Tibial nerve (tissue), 4 donors: Measurements from ENCODE around the gene RANBP17. TPM values are rescaled to one million over a fixed set of nuclear protein-coding genes. Genes with fewer than 3 reads are reported as not detected.

Experiments
- DNase-seq, 2 donors: peaks; one replicate each; pipeline ENCODE4 v3.0.0-alpha.2; 2019; ENCODE audit warnings: low spot score in 2 of 2
- H3K27ac ChIP-seq, 4 donors: fragments of 200-600 bp; sonication (generic) in 3 of 4; one replicate each; pipeline ENCODE4 v1.5.1; 2017 to 2019; ENCODE audit warnings: mild to moderate bottlenecking in 1 of 4
- H3K27me3 ChIP-seq, 2 donors: fragments of 200-600 bp; sonication (generic) in 1 of 2; one replicate each; pipeline versions ENCODE4 v1.5.1 to v1.6.0; 2017 to 2019
- H3K36me3 ChIP-seq, 3 donors: fragments of 200-600 bp; sonication (generic); one replicate each; pipeline ENCODE4 v1.5.1; 2018 to 2019
- H3K4me1 ChIP-seq, 4 donors: fragments of 200-600 bp; sonication (generic) in 3 of 4; one replicate each; pipeline ENCODE4 v1.5.1; 2017 to 2019
- H3K4me3 ChIP-seq, 4 donors: fragments of 200-600 bp; sonication (generic) in 3 of 4; one replicate each; pipeline ENCODE4 v1.5.1; 2017 to 2019; ENCODE audit warnings: mild to moderate bottlenecking in 1 of 4, moderate library complexity in 1 of 4
- H3K9me3 ChIP-seq, 4 donors: fragments of 200-600 bp; sonication (generic) in 3 of 4; one replicate each; pipeline ENCODE4 v1.5.1; 2017 to 2019
- CTCF ChIP-seq, 5 experiments: fragments of 200-600 bp in 3 of 5; fragments of 450-650 bp in 2 of 5; sonication (generic) in 3 of 5; IDR thresholded peaks; one replicate each; pipeline ENCODE4 v1.5.1; 2016 to 2019; ENCODE audit warnings: antibody characterized with exemption in 5 of 5, mild to moderate bottlenecking in 3 of 5, moderate library complexity in 2 of 5
- EP300 ChIP-seq, 2 donors: sonication (generic); formaldehyde crosslinking; IDR thresholded peaks; one replicate each; pipeline ENCODE4 v1.6.1; 2017; ENCODE audit warnings: antibody characterized with exemption in 2 of 2, mild to moderate bottlenecking in 1 of 2
- POLR2A ChIP-seq, 2 donors: fragments of 450-650 bp; IDR thresholded peaks; one replicate each; pipeline ENCODE4 v1.6.1; 2017; ENCODE audit warnings: antibody characterized with exemption in 2 of 2, mild to moderate bottlenecking in 2 of 2, moderate library complexity in 2 of 2
- WGBS, 2 donors: methylation state at CpG; one replicate each; pipeline ENCODE4 v1.1.5; 2018; 5-methylcytosine and 5-hydroxymethylcytosine counted together
- total RNA-seq, 4 donors: library from RNA; depleted of rRNA; stranded (reverse); fragments of >200 nt; gene quantifications; one replicate each; pipeline ENCODE4 v1.1.0, GENCODE V29; 2016

Gene RANBP17
- total RNA-seq, 4 donors from 2014 or later: 10.8 to 34.5 (median 17.6) TPM

DNA sequence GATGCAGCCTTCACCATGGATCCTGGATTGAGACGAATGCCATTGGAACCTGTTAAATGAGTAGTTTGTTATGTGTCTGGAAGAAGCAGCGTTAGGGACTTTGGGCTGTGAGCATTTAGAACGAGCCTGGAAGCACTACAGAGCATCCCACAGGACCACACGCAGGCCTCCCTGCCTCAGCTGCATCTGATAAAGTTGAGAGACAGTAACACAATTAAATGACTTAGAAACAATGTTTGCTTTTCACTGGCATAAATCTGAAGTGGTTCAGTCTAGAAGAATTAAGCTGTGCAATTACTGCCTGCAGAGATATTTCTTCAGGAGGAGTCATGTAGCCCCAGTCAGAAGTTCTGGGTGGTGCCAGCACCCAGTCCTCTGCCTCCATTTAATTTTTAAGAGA is 437.4 kb downstream of the RANBP17 start:
- no peak for TF ChIP-seq EP300 (IDR thresholded peaks at IDR 0.05)
- TF ChIP-seq CTCF (IDR thresholded peaks at IDR 0.05): no peak
- no peak for TF ChIP-seq POLR2A (IDR thresholded peaks at IDR 0.05)
- DNase-seq: no peak
- WGBS, 2 donors: 82 to 86% methylated on average over 4 of the region's 4 CpGs
- H3K9me3 ChIP-seq: no peaks in the 10 kb centered on the region
- H3K4me3 ChIP-seq: no peak overlapping the region
- H3K27ac ChIP-seq: no peak overlapping the region
- H3K4me1 ChIP-seq: no peaks in the 10 kb centered on the region
- H3K36me3 ChIP-seq: no peaks in the 10 kb centered on the region
- peaks cover 0 to 9% of the 10 kb centered on the region in 2 donors for H3K27me3 ChIP-seq

GRCh38 chr5:171299851-171300250 is 438.0 kb downstream of the RANBP17 start:
- H3K4me3 ChIP-seq: no peak overlapping the region
- no peaks in the 10 kb centered on the region for H3K36me3 ChIP-seq
- H3K4me1 ChIP-seq: no peaks in the 10 kb centered on the region
- H3K27ac ChIP-seq: no peak overlapping the region
- DNase-seq: no peak
- H3K27me3 ChIP-seq: peaks cover 0 to 16% of the 10 kb centered on the region in 2 donors
- TF ChIP-seq EP300 (IDR thresholded peaks at IDR 0.05) (no peak), POLR2A (IDR thresholded peaks at IDR 0.05) (no peak), CTCF (IDR thresholded peaks at IDR 0.05) (no peak)
- H3K9me3 ChIP-seq: no peaks in the 10 kb centered on the region
- WGBS, 2 donors: 88 to 99% methylated on average over 2 of the region's 2 CpGs

DNA sequence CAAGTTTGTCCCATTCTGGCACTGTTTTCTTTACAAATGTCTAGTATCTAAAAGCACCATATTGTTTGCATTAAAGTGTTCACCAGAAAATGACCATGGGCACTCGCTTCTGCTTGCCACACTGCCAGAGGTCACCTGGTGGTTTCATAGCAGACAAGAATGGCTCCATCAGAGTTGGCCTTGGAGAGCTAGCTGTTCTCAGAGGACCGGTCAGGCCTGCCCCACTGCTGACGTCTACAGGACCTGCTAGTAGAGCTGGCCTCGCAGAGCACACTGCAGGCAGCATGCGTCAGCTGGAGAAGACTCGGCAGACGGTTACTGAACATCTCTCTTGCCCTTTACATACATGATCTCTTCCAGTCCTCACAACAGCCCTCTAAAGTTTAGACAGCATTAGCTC is 438.5 kb downstream of the RANBP17 start:
- TF ChIP-seq EP300 (IDR thresholded peaks at IDR 0.05) (no peak), CTCF (IDR thresholded peaks at IDR 0.05) (no peak), POLR2A (IDR thresholded peaks at IDR 0.05) (no peak)
- no peaks in the 10 kb centered on the region for H3K36me3 ChIP-seq
- H3K4me1 ChIP-seq: no peaks in the 10 kb centered on the region
- no peak overlapping the region for H3K4me3 ChIP-seq
- DNase-seq: no peak
- peaks cover 0 to 21% of the 10 kb centered on the region in 2 donors for H3K27me3 ChIP-seq
- H3K9me3 ChIP-seq: no peaks in the 10 kb centered on the region
- H3K27ac ChIP-seq: no peak overlapping the region
- WGBS, 2 donors: 88 to 91% methylated on average over 1 to 7 of the region's 7 CpGs

DNA sequence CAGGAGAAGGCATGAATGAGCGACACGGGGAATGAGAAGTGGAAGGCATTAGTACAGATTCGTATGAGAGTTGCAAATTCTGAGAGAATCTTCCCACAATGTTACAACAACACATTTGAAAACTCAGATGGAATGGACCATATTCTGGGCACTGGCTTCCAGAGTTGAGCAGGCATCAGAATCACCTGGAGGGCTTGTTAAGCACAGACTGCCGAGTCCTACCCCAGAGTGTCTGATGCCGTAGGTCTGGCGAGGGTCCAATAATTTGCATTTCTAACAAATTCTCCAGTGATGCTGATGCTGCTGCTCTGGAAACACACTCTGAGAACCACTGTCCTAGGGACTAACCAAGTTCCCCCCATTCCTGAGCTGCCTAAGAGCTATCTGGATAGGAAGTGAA is 444.3 kb downstream of the RANBP17 start:
- Histone ChIP-seq H3K4me3 (no peak overlapping the region), H3K9me3 (no peaks in the 10 kb centered on the region), H3K4me1 (peaks cover 0 to 29% (median 4%) of the 10 kb centered on the region in 4 donors), H3K36me3 (no peaks in the 10 kb centered on the region), H3K27me3 (peaks cover 0 to 79% of the 10 kb centered on the region in 2 donors), H3K27ac (no peak overlapping the region)
- no peak for DNase-seq
- TF ChIP-seq POLR2A (IDR thresholded peaks at IDR 0.05) (no peak), CTCF (IDR thresholded peaks at IDR 0.05) (no peak), EP300 (IDR thresholded peaks at IDR 0.05) (no peak)
- 37 to 43% methylated on average over 6 of the region's 6 CpGs for WGBS, 2 donors

GRCh38 chr5:171306781-171307591 is 445.2 kb downstream of the RANBP17 start:
- Histone ChIP-seq H3K9me3 (no peaks in the 10 kb centered on the region), H3K36me3 (no peaks in the 10 kb centered on the region), H3K4me3 (no peak overlapping the region), H3K27me3 (peaks cover 0 to 87% of the 10 kb centered on the region in 2 donors), H3K27ac (no peak overlapping the region), H3K4me1 (peaks cover 0 to 37% (median 12%) of the 10 kb centered on the region in 4 donors)
- WGBS, 2 donors: 24 to 37% methylated on average over 9 to 10 of the region's 10 CpGs
- no peak for TF ChIP-seq EP300 (IDR thresholded peaks at IDR 0.05)
- no peak for TF ChIP-seq CTCF (IDR thresholded peaks at IDR 0.05)
- TF ChIP-seq POLR2A (IDR thresholded peaks at IDR 0.05): no peak
- DNase-seq: no peak
